Measurements from ENCODE around the gene SPTBN2. TPM values are rescaled to one million over a fixed set of nuclear protein-coding genes. Genes with fewer than 3 reads are reported as not detected.

Gene SPTBN2
- total RNA-seq, 1 experiment from 2014 or later = 18.5 TPM

DNA sequence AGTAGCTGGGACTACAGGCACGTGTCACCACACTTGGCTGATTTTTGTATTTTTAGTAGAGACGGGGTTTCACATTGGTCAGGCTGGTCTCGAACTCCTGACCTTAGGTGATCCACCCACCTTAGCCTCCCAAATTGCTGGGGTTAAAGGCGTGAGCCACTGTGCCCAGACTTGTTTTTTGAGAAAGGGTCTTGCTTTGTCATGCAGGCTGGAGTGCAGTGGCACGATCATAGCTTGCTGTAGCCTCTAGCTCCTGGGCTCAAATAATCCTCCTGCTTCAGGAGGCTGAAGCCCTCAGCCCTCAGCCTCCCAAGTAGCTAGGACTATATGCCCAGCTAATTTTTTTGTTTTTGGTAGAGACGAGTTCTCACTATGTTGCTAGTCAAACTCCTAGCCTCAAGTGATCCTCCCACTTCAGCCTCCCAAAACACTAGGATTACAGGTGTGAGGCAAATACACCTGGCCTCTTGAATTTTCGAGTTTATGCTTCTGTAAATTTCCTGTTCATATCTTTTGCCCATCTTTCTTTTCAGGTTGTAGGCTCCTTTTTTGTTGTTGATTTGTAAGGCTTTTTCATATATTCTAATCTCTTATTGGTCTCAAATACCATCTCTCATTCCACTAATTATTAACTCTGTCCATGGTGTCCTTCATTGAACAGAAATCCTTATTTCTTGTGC is 47.9 kb downstream of the SPTBN2 start:
- no peak overlapping the region for H3K27ac ChIP-seq (ENCODE audit: low read depth, low read length)
- no peak overlapping the region for H3K4me2 ChIP-seq (ENCODE audit: low read length)
- H3K4me1 ChIP-seq (ENCODE audit: control insufficient read depth in 1 of 2, insufficient read depth in 2 of 2, low read length in 2 of 2) = peaks cover 3 to 24% of the 10 kb centered on the region in 2 experiments; a peak in 3 of 4 replicates
- H3K4me3 ChIP-seq (replicated peaks in 1 of 2; ENCODE audit: low read depth in 1 of 2, low read length in 2 of 2) = no peak overlapping the region
- ChIA-PET RAD21 (ENCODE audit: low non-redundant PET in 1 of 2, low total read pairs in 2 of 2, uncharacterized antibody in 2 of 2, unreplicated experiment in 2 of 2) (no interaction called here), POLR2A (no interaction called here), CTCF (no interaction called here)
- no peaks in the 10 kb centered on the region for H4K20me1 ChIP-seq (ENCODE audit: insufficient read depth)
- H3K9me2 ChIP-seq (ENCODE audit: insufficient read depth) = no peaks in the 10 kb centered on the region
- H2AFZ ChIP-seq (ENCODE audit: low read depth, low read length, poor library complexity, severe bottlenecking) = no peak overlapping the region
- BruUV-seq (replicated peaks) = no TSS peak
- no peaks in the 10 kb centered on the region for H3K9me3 ChIP-seq (ENCODE audit: control insufficient read depth in 1 of 2, insufficient read depth in 1 of 2, low read depth in 1 of 2, low read length in 2 of 2)
- H3K27me3 ChIP-seq (ENCODE audit: insufficient read depth, low read length) = no peaks in the 10 kb centered on the region
- intact Hi-C loops (cut with micrococcal nuclease) = no loop called here
- no peaks in the 10 kb centered on the region; a peak in 2 of 4 replicates for H3K36me3 ChIP-seq (ENCODE audit: control insufficient read depth in 1 of 2, insufficient read depth in 2 of 2, low read length in 2 of 2)
- peaks cover 13% of the 10 kb centered on the region; the same call in 1 of the 2 replicates for H3K79me2 ChIP-seq (ENCODE audit: insufficient read depth, low read length)
- H3K9ac ChIP-seq (ENCODE audit: low read length) = no peak overlapping the region
- ATAC-seq (no peak), DNase-seq (ENCODE audit: low read depth, low spot score) (no peak)
- no peak for TF ChIP-seq RAD21 (IDR thresholded peaks at IDR 0.05; ENCODE audit: low read depth)
- TF ChIP-seq, protein P1, sequence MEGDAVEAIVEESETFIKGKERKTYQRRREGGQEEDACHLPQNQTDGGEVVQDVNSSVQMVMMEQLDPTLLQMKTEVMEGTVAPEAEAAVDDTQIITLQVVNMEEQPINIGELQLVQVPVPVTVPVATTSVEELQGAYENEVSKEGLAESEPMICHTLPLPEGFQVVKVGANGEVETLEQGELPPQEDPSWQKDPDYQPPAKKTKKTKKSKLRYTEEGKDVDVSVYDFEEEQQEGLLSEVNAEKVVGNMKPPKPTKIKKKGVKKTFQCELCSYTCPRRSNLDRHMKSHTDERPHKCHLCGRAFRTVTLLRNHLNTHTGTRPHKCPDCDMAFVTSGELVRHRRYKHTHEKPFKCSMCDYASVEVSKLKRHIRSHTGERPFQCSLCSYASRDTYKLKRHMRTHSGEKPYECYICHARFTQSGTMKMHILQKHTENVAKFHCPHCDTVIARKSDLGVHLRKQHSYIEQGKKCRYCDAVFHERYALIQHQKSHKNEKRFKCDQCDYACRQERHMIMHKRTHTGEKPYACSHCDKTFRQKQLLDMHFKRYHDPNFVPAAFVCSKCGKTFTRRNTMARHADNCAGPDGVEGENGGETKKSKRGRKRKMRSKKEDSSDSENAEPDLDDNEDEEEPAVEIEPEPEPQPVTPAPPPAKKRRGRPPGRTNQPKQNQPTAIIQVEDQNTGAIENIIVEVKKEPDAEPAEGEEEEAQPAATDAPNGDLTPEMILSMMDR (IDR thresholded peaks at IDR 0.05 in 2 of 3, conservative IDR thresholded peaks at IDR 0.05 in 1 of 3; ENCODE audit: borderline replicate concordance in 1 of 3, insufficient read depth in 1 of 3, low read depth in 2 of 3, low read length in 2 of 3) = no peak
- TF ChIP-seq CBX3 (IDR thresholded peaks at IDR 0.05; ENCODE audit: low read depth) = no peak
- TF ChIP-seq, protein P2, sequence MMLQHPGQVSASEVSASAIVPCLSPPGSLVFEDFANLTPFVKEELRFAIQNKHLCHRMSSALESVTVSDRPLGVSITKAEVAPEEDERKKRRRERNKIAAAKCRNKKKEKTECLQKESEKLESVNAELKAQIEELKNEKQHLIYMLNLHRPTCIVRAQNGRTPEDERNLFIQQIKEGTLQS (IDR thresholded peaks at IDR 0.05) = no peak
- TF ChIP-seq FOSL1 (IDR thresholded peaks at IDR 0.05; ENCODE audit: low read depth) = no peak
- TF ChIP-seq SP1 (IDR thresholded peaks at IDR 0.05; ENCODE audit: low read depth) = no peak

Measured in HCT116 (cell line).